ENCODE data around the gene PSMA6.
"Not testable (repeated sequence)": the region's sequence is repeated elsewhere in the genome, so short reads cannot be mapped to it uniquely, and the experiment has no call there.

The PSMA6 gene

DNA sequence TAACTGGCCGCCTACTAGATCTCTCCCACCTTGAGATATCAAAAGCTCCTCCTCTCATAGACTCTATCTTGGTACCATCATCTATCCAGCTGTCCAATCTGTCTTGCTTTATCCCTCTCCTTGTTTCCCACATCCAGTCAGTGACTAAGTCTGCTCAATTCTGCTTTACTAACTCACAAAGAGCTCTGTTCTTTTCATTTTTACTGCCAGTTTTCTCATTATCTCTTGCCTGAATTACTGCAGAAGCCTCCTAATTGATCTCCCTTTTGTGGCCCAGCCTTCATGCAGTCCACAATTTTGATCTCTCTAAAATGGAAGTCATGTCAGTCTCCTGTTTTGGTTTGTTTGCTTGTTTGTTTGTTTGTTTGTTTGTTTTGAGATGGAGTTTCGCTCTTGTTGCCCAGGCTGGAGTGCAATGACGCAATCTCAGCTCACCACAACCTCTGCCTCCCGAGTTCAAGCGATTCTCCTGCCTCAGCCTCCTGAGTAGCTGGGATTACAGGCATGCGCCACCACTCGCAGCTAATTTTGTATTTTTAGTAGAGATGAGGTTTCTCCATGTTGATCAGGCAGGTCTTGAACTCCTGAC, 38.1 kb upstream of the PSMA6 start:
- POLR2A ChIA-PET; H3K4me3 ChIP-seq (ENCODE audit: low read depth, low read length); H3K36me3 ChIP-seq (ENCODE audit: control insufficient read depth in 2 of 2, insufficient read depth in 1 of 2, low read length in 2 of 2); H3K9me3 ChIP-seq (ENCODE audit: control insufficient read depth, insufficient read depth, low read depth, low read length); H3K27ac ChIP-seq (ENCODE audit: extremely low read depth, low read depth, low read length); H3K4me1 ChIP-seq (ENCODE audit: control insufficient read depth, insufficient read depth, low read length): not testable (repeated sequence)
- TF ChIP-seq EGR2 (tag by site-specific recombination; IDR thresholded peaks at IDR 0.05; ENCODE audit: low read depth) (0 out of 2 replicates have a peak, but pooled peaks have one; percentile 19), ZNF677 (tag by site-specific recombination; IDR thresholded peaks at IDR 0.05) (peak; percentile 92)
- CTCF ChIA-PET = interaction anchor here (0.5 to 0.7 kb wide), 3 partner anchors 17 to 51 kb away, joined by 3 to 4 read pairs (median 3); no protein-coding TSS in a partner anchor

DNA sequence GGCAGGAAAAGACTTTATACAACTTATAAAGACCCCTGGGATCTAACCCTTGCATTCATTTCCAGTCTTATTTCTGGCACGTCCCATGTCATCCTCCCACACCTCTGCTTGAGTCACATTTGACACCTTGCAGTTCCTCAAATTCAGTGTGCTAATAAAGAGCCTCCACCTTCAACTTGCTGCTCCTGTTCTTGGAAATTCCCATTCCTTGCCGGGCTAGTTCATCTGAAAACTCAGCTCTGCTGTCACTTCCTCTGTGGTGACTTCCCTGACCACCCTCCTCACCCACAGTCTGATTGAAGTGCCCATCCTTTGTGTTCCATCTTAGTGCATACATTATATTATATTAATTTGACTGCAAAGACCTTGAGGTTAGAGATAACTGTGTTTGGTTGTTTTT, 37.4 kb upstream of the PSMA6 start:
- ChIA-PET CTCF (no interaction called here), POLR2A (no interaction called here)
- H3K36me3 ChIP-seq (ENCODE audit: control insufficient read depth in 2 of 2, insufficient read depth in 1 of 2, low read length in 2 of 2) = no peaks in the 10 kb centered on the region; a peak in 1 of 3 replicates
- H3K4me3 ChIP-seq (ENCODE audit: low read depth, low read length) = no peak overlapping the region
- TF ChIP-seq ZNF558 (tag by site-specific recombination; IDR thresholded peaks at IDR 0.05) (no peak), ZNF777 (tag by site-specific recombination; IDR thresholded peaks at IDR 0.05; ENCODE audit: borderline replicate concordance) (no peak), ZFP69B (tag by site-specific recombination; IDR thresholded peaks at IDR 0.05) (no peak), ZNF521 (tag by site-specific recombination; IDR thresholded peaks at IDR 0.05) (no peak), ZNF23 (tag by site-specific recombination; IDR thresholded peaks at IDR 0.05; ENCODE audit: borderline replicate concordance) (no peak), YY1 (tag by site-specific recombination; IDR thresholded peaks at IDR 0.05) (no peak)
- TF ChIP-seq, protein P1, sequence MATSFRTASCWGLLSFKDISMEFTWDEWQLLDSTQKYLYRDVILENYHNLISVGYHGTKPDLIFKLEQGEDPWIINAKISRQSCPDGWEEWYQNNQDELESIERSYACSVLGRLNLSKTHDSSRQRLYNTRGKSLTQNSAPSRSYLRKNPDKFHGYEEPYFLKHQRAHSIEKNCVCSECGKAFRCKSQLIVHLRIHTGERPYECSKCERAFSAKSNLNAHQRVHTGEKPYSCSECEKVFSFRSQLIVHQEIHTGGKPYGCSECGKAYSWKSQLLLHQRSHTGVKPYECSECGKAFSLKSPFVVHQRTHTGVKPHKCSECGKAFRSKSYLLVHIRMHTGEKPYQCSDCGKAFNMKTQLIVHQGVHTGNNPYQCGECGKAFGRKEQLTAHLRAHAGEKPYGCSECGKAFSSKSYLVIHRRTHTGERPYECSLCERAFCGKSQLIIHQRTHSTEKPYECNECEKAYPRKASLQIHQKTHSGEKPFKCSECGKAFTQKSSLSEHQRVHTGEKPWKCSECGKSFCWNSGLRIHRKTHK (tag by site-specific recombination; IDR thresholded peaks at IDR 0.05) = no peak
- H3K4me1 ChIP-seq (ENCODE audit: control insufficient read depth, insufficient read depth, low read length) = no peaks in the 10 kb centered on the region
- no peak overlapping the region for H3K27ac ChIP-seq (ENCODE audit: extremely low read depth, low read depth, low read length)
- no peaks in the 10 kb centered on the region for H3K9me3 ChIP-seq (ENCODE audit: control insufficient read depth, insufficient read depth, low read depth, low read length)

DNA sequence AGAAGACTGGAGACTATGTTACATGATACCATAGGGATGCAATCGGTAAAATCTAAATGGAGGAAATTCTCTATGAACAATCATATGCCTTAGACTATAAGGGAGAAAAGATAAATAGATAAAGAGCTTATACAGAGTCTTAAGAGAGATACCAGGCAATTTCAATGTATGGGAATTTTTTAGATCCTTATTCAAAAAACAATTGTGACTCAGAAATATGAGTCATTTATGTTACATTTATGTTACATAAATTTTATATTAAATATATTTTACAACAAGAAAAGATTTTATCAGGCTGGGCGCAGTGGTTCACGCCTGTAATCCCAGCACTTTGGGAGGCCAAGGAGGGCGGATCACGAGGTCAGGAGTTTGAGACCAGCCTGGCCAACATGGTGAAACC, 36.5 kb upstream of the PSMA6 start:
- H3K4me3 ChIP-seq (ENCODE audit: low read depth, low read length) = no peak overlapping the region
- peaks cover 0 to 5% of the 10 kb centered on the region in 2 experiments; a peak in 2 of 3 replicates for H3K36me3 ChIP-seq (ENCODE audit: control insufficient read depth in 2 of 2, insufficient read depth in 1 of 2, low read length in 2 of 2)
- no peak overlapping the region for H3K27ac ChIP-seq (ENCODE audit: extremely low read depth, low read depth, low read length)
- ChIA-PET CTCF (no interaction called here), POLR2A (interaction anchor here (0.6 kb wide), 1 partner anchor 36 kb away, joined by 4 read pairs; no protein-coding TSS in a partner anchor)
- no peaks in the 10 kb centered on the region for H3K9me3 ChIP-seq (ENCODE audit: control insufficient read depth, insufficient read depth, low read depth, low read length)
- H3K4me1 ChIP-seq (ENCODE audit: control insufficient read depth, insufficient read depth, low read length) = no peaks in the 10 kb centered on the region
- TF ChIP-seq EGR2 (tag by site-specific recombination; IDR thresholded peaks at IDR 0.05; ENCODE audit: low read depth) = no peak
- TF ChIP-seq, protein P2, sequence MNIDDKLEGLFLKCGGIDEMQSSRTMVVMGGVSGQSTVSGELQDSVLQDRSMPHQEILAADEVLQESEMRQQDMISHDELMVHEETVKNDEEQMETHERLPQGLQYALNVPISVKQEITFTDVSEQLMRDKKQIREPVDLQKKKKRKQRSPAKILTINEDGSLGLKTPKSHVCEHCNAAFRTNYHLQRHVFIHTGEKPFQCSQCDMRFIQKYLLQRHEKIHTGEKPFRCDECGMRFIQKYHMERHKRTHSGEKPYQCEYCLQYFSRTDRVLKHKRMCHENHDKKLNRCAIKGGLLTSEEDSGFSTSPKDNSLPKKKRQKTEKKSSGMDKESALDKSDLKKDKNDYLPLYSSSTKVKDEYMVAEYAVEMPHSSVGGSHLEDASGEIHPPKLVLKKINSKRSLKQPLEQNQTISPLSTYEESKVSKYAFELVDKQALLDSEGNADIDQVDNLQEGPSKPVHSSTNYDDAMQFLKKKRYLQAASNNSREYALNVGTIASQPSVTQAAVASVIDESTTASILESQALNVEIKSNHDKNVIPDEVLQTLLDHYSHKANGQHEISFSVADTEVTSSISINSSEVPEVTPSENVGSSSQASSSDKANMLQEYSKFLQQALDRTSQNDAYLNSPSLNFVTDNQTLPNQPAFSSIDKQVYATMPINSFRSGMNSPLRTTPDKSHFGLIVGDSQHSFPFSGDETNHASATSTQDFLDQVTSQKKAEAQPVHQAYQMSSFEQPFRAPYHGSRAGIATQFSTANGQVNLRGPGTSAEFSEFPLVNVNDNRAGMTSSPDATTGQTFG (tag by site-specific recombination; IDR thresholded peaks at IDR 0.05; ENCODE audit: borderline replicate concordance) = no peak
- TF ChIP-seq ZNF830 (tag by site-specific recombination; IDR thresholded peaks at IDR 0.05; ENCODE audit: low read depth) = no peak
- TF ChIP-seq ZNF266 (tag by site-specific recombination; IDR thresholded peaks at IDR 0.05; ENCODE audit: low read depth) = no peak
- no peak for TF ChIP-seq ZNF548 (tag by site-specific recombination; IDR thresholded peaks at IDR 0.05)
- no peak for TF ChIP-seq ZNF169 (tag by site-specific recombination; IDR thresholded peaks at IDR 0.05)
- TF ChIP-seq ZNF571 (tag by site-specific recombination; IDR thresholded peaks at IDR 0.05) = no peak
- TF ChIP-seq ZNF114 (tag by site-specific recombination; IDR thresholded peaks at IDR 0.05) = no peak
- TF ChIP-seq, protein P3, sequence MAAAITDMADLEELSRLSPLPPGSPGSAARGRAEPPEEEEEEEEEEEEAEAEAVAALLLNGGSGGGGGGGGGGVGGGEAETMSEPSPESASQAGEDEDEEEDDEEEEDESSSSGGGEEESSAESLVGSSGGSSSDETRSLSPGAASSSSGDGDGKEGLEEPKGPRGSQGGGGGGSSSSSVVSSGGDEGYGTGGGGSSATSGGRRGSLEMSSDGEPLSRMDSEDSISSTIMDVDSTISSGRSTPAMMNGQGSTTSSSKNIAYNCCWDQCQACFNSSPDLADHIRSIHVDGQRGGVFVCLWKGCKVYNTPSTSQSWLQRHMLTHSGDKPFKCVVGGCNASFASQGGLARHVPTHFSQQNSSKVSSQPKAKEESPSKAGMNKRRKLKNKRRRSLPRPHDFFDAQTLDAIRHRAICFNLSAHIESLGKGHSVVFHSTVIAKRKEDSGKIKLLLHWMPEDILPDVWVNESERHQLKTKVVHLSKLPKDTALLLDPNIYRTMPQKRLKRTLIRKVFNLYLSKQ (tag by site-specific recombination; IDR thresholded peaks at IDR 0.05; ENCODE audit: borderline replicate concordance) = no peak
- no peak for TF ChIP-seq PRDM1 (tag by site-specific recombination; IDR thresholded peaks at IDR 0.05)
- TF ChIP-seq ZEB2 (tag by site-specific recombination; IDR thresholded peaks at IDR 0.05) = no peak
- no peak for TF ChIP-seq ZNF549 (tag by site-specific recombination; IDR thresholded peaks at IDR 0.05)
- TF ChIP-seq, protein P4, sequence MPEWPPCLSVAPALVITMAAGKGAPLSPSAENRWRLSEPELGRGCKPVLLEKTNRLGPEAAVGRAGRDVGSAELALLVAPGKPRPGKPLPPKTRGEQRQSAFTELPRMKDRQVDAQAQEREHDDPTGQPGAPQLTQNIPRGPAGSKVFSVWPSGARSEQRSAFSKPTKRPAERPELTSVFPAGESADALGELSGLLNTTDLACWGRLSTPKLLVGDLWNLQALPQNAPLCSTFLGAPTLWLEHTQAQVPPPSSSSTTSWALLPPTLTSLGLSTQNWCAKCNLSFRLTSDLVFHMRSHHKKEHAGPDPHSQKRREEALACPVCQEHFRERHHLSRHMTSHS (tag by site-specific recombination; IDR thresholded peaks at IDR 0.05) = no peak
- TF ChIP-seq, protein P5, sequence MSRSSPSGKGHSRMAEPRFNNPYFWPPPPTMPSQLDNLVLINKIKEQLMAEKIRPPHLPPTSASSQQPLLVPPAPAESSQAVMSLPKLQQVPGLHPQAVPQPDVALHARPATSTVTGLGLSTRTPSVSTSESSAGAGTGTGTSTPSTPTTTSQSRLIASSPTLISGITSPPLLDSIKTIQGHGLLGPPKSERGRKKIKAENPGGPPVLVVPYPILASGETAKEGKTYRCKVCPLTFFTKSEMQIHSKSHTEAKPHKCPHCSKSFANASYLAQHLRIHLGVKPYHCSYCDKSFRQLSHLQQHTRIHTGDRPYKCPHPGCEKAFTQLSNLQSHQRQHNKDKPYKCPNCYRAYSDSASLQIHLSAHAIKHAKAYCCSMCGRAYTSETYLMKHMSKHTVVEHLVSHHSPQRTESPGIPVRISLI (tag by site-specific recombination; IDR thresholded peaks at IDR 0.05) = no peak
